ENCODE measurements around the gene POPDC2.
"Not testable (repeated sequence)": the region's sequence is repeated elsewhere in the genome, so short reads cannot be mapped to it uniquely, and the experiment has no call there.

The POPDC2 gene

GRCh38 chr3:119611664-119612063, 48.7 kb downstream of the POPDC2 start:
- no peak for DNase-seq

- DNase-seq = no peak
Observed at GRCh38 chr3:119609301-119609700, 51.1 kb downstream of the POPDC2 start.

- DNase-seq = no peak
Observed at GRCh38 chr3:119608405-119609000, 51.9 kb downstream of the POPDC2 start.

- DNase-seq = no peak
Observed at GRCh38 chr3:119604878-119605277, 55.5 kb downstream of the POPDC2 start.

GRCh38 chr3:119602676-119603075, 57.7 kb downstream of the POPDC2 start:
- DNase-seq = no peak

- no peak for DNase-seq
Observed at GRCh38 chr3:119601154-119601553, 59.2 kb downstream of the POPDC2 start.

- DNase-seq = no peak
Observed at GRCh38 chr3:119600732-119601131, 59.7 kb downstream of the POPDC2 start.

GRCh38 chr3:119599558-119600174, 60.7 kb downstream of the POPDC2 start:
- no peak for DNase-seq

- DNase-seq = no peak
Observed at GRCh38 chr3:119598410-119599098, 61.8 kb downstream of the POPDC2 start.

GRCh38 chr3:119597548-119598288, 62.7 kb downstream of the POPDC2 start, which contains the start of gene PLA1A:
Gene PLA1A (plus strand): TSS chr3:119597885. CDS start chr3:119597914, 29 bp downstream.
- DNase-seq = no peak

- DNase-seq = no peak
Observed at GRCh38 chr3:119596398-119596797, 64.0 kb downstream of the POPDC2 start.

- DNase-seq = no peak
Observed at GRCh38 chr3:119595639-119596334, 64.6 kb downstream of the POPDC2 start.

GRCh38 chr3:119594929-119595328, 65.5 kb downstream of the POPDC2 start:
- DNase-seq = not testable (repeated sequence)

GRCh38 chr3:119594066-119594465, 66.3 kb downstream of the POPDC2 start:
- no peak for DNase-seq

GRCh38 chr3:119592861-119593260, 67.5 kb downstream of the POPDC2 start:
- no peak for DNase-seq
